H1 (cell line): ENCODE measurements around the gene GALNT2. TPM values are rescaled to one million over a fixed set of nuclear protein-coding genes. Genes with fewer than 3 reads are reported as not detected.

ENCODE experiments used
- CTCF ChIA-PET: fragments of 300-600 bp; sonication (Branson Sonifier 250); formaldehyde crosslinking; loops from one replicate; lab custom pipeline; 2021; ENCODE audit not compliant: partially characterized antibody; lab: Charles Lee
- POLR2A ChIA-PET: fragments of 300-600 bp; sonication (Branson Sonifier 250); formaldehyde crosslinking; loops from one replicate; lab custom pipeline; 2021; ENCODE audit warnings: inconsistent platforms; ENCODE audit not compliant: partially characterized antibody; lab: Charles Lee
- DNase-seq, 2 experiments: peaks; one replicate each; pipeline versions ENCODE4 v3.0.0 to v3.0.0-alpha.2; 2010 to 2022; ENCODE audit warnings: low spot score in 2 of 2, low read depth in 1 of 2, mixed read lengths in 1 of 2
- FAIRE-seq: peaks from 2 replicates; lab custom pipeline; 2011; peaks lifted over from hg19 to GRCh38; lab: Jason Lieb, UNC
- H2AFZ ChIP-seq: 2 replicates; pipeline ENCODE4 v1.8.1; 2012; ENCODE audit warnings: low read length, inconsistent platforms
- H2AK5ac ChIP-seq: 2 replicates; pipeline ENCODE4 v1.6.1; 2013; ENCODE audit warnings: low read depth, low read length
- H2BK120ac ChIP-seq: replicated peaks from 2 replicates; pipeline ENCODE3; 2013; ENCODE audit warnings: low read depth, low read length, inconsistent platforms
- H2BK12ac ChIP-seq: 2 replicates; pipeline ENCODE4 v1.6.1; 2013; ENCODE audit warnings: low read depth, low read length
- H2BK15ac ChIP-seq: 2 replicates; pipeline ENCODE4 v1.6.1; 2013; ENCODE audit warnings: low read length
- H2BK20ac ChIP-seq: 2 replicates; pipeline ENCODE4 v1.6.1; 2013; ENCODE audit warnings: low read length
- H2BK5ac ChIP-seq: 2 replicates; pipeline ENCODE4 v1.6.1; 2013; ENCODE audit warnings: low read depth, low read length
- H3K14ac ChIP-seq: 2 replicates; pipeline ENCODE4 v1.6.1; 2013; ENCODE audit warnings: inconsistent platforms; ENCODE audit not compliant: insufficient read length
- H3K18ac ChIP-seq: 2 replicates; pipeline ENCODE4 v1.6.1; 2013; ENCODE audit warnings: low read length; ENCODE audit errors: extremely low read depth
- H3K23ac ChIP-seq: 2 replicates; pipeline ENCODE4 v1.6.1; 2013; ENCODE audit warnings: inconsistent platforms; ENCODE audit not compliant: insufficient read length
- H3K23me2 ChIP-seq: 2 replicates; pipeline ENCODE4 v1.6.1; 2013; ENCODE audit warnings: low read depth, low read length
- H3K27ac ChIP-seq: 2 replicates; pipeline ENCODE4 v1.6.1; 2011; ENCODE audit warnings: low read depth, low read length, inconsistent platforms
- H3K27me3 ChIP-seq, 4 experiments: replicated peaks in 1 of 4; 1 replicate in 1 of 4; 2 replicates in 3 of 4; pipeline versions ENCODE4 v1.6.1 to v1.8.1; 2011 to 2013; ENCODE audit warnings: low read length in 3 of 4, mild to moderate bottlenecking in 3 of 4, inconsistent platforms in 2 of 4, mixed read lengths in 2 of 4, moderate library complexity in 1 of 4; ENCODE audit not compliant: control insufficient read depth in 3 of 4, insufficient read depth in 3 of 4; ENCODE audit errors: extremely low read depth in 1 of 4
- H3K36me3 ChIP-seq, 4 experiments: 2 replicates each; pipeline versions ENCODE4 v1.6.1 to v1.8.1; 2011 to 2013; ENCODE audit warnings: mild to moderate bottlenecking in 4 of 4, low read length in 3 of 4, moderate library complexity in 2 of 4, control low read depth in 1 of 4, inconsistent platforms in 1 of 4; ENCODE audit not compliant: insufficient read depth in 4 of 4, control insufficient read depth in 2 of 4
- H3K4ac ChIP-seq: replicated peaks from 2 replicates; pipeline ENCODE3; 2013; ENCODE audit warnings: low read length, low read depth, mixed read lengths, inconsistent platforms; ENCODE audit not compliant: insufficient read length
- H3K4me1 ChIP-seq, 4 experiments: replicated peaks in 1 of 4; 1 replicate in 1 of 4; 2 replicates in 3 of 4; pipeline versions ENCODE4 v1.6.1 to v1.8.1; 2011 to 2013; ENCODE audit warnings: low read length in 3 of 4, inconsistent platforms in 2 of 4, mixed read lengths in 1 of 4; ENCODE audit not compliant: insufficient read depth in 4 of 4, control insufficient read depth in 3 of 4
- H3K4me2 ChIP-seq, 2 experiments: 2 replicates each; pipeline versions ENCODE4 v1.6.1 to v1.8.1; 2011 to 2013; ENCODE audit warnings: low read depth in 2 of 2, low read length in 2 of 2, control low read depth in 1 of 2, inconsistent platforms in 1 of 2, mild to moderate bottlenecking in 1 of 2; ENCODE audit not compliant: insufficient read depth in 1 of 2
- H3K4me3 ChIP-seq, 4 experiments: fragments of 200-600, 300-600 bp in 1 of 4; sonication (generic), shearing (Covaris generic), sonication (Bioruptor Twin) in 1 of 4; 2 replicates each; pipeline versions ENCODE4 v1.5.1 to v1.8.1; 2011 to 2016; ENCODE audit warnings: low read length in 4 of 4, low read depth in 3 of 4, control low read depth in 2 of 4, inconsistent platforms in 2 of 4, mild to moderate bottlenecking in 2 of 4, mixed read lengths in 1 of 4, moderate library complexity in 1 of 4; ENCODE audit not compliant: insufficient read depth in 2 of 4; ENCODE audit errors: extremely low read depth in 1 of 4
- H3K56ac ChIP-seq: replicated peaks from 2 replicates; pipeline ENCODE3; 2013; ENCODE audit warnings: low read depth, mild to moderate bottlenecking, mixed read lengths, low read length, inconsistent platforms; ENCODE audit not compliant: insufficient read length
- H3K79me1 ChIP-seq: 2 replicates; pipeline ENCODE4 v1.6.1; 2013; ENCODE audit warnings: low read depth, low read length, control low read depth
- H3K79me2 ChIP-seq, 2 experiments: 2 replicates each; pipeline versions ENCODE4 v1.6.1 to v1.8.1; 2012 to 2013; ENCODE audit warnings: low read length in 2 of 2, mild to moderate bottlenecking in 2 of 2, inconsistent platforms in 1 of 2; ENCODE audit not compliant: insufficient read depth in 2 of 2, control insufficient read depth in 1 of 2
- H3K9ac ChIP-seq, 4 experiments: replicated peaks in 1 of 4; 1 replicate in 1 of 4; 2 replicates in 3 of 4; pipeline versions ENCODE4 v1.6.1 to v1.8.1; 2011 to 2013; ENCODE audit warnings: low read depth in 3 of 4, low read length in 3 of 4, control low read depth in 2 of 4, mild to moderate bottlenecking in 2 of 4, moderate library complexity in 2 of 4, inconsistent platforms in 1 of 4; ENCODE audit errors: extremely low read depth in 1 of 4
- H3K9me3 ChIP-seq, 2 experiments: 2 replicates each; pipeline versions ENCODE4 v1.6.1 to v1.8.1; 2012 to 2013; ENCODE audit warnings: mild to moderate bottlenecking in 2 of 2, moderate library complexity in 2 of 2, control low read depth in 1 of 2, inconsistent platforms in 1 of 2, low read depth in 1 of 2, low read length in 1 of 2, mixed read lengths in 1 of 2; ENCODE audit not compliant: insufficient read depth in 2 of 2
- H4K20me1 ChIP-seq, 2 experiments: replicated peaks in 1 of 2; 2 replicates each; pipeline versions ENCODE3 to v1.8.1; 2011 to 2013; ENCODE audit warnings: inconsistent platforms in 2 of 2, low read length in 2 of 2, mild to moderate bottlenecking in 1 of 2; ENCODE audit not compliant: insufficient read depth in 2 of 2, control insufficient read depth in 1 of 2
- H4K5ac ChIP-seq: 2 replicates; pipeline ENCODE4 v1.6.1; 2013; ENCODE audit warnings: low read length, low read depth, mixed read lengths, inconsistent platforms; ENCODE audit not compliant: insufficient read length
- H4K8ac ChIP-seq: 2 replicates; pipeline ENCODE4 v1.8.0; 2013; ENCODE audit warnings: mild to moderate bottlenecking, moderate library complexity, low read length, inconsistent platforms; ENCODE audit not compliant: insufficient read depth; ENCODE audit errors: extremely low read depth
- H4K91ac ChIP-seq: replicated peaks from 2 replicates; pipeline ENCODE3; 2013; ENCODE audit warnings: low read length, mixed read lengths, inconsistent platforms; ENCODE audit not compliant: insufficient read length
- CHD2 ChIP-seq: IDR thresholded peaks from 2 replicates; pipeline ENCODE4 v1.6.1; 2012; ENCODE audit warnings: low read length, improper control_type of control experiment
- EGR1 ChIP-seq: IDR thresholded peaks from 2 replicates; pipeline ENCODE4 v1.6.1; 2011; ENCODE audit warnings: low read depth, low read length, borderline replicate concordance
- KDM1A ChIP-seq: fragments of 200-600, 300-600 bp; sonication (generic); IDR thresholded peaks from 2 replicates; pipeline ENCODE4 v1.7.1; 2016; ENCODE audit warnings: mild to moderate bottlenecking, low read length, borderline replicate concordance
- POLR2A ChIP-seq, 2 experiments: IDR thresholded peaks; 1 replicate in 1 of 2; 2 replicates in 1 of 2; pipeline ENCODE4 v1.6.1; 2011; ENCODE audit warnings: low read depth in 2 of 2, low read length in 2 of 2, mild to moderate bottlenecking in 2 of 2; ENCODE audit errors: control extremely low read depth in 1 of 2
- SIX5 ChIP-seq: IDR thresholded peaks from 2 replicates; pipeline ENCODE4 v1.6.1; 2011; ENCODE audit warnings: mild to moderate bottlenecking, low read depth, low read length
- SP4 ChIP-seq: IDR thresholded peaks from 2 replicates; pipeline ENCODE4 v1.6.1; 2012; ENCODE audit warnings: low read length, inconsistent platforms
- WGBS, 2 experiments: shearing (Covaris generic) in 1 of 2; methylation state at CpG; one replicate each; pipeline versions ENCODE4 v1.1.6 to v1.1.7; 2013 to 2015; ENCODE audit warnings: low lambda C conversion rate in 2 of 2, mixed read lengths in 2 of 2, inconsistent platforms in 1 of 2, low coverage in 1 of 2, missing lambda C conversion rate in 1 of 2; ENCODE audit not compliant: insufficient replicate concordance in 2 of 2, insufficient coverage in 1 of 2, insufficient read length in 1 of 2; ENCODE audit errors: extremely low coverage in 1 of 2, missing lambda C conversion rate in 1 of 2; 5-methylcytosine and 5-hydroxymethylcytosine counted together
- polyA plus RNA-seq, 7 experiments: library from polyadenylated mRNA; depleted of rRNA in 3 of 7; stranded (reverse) in 5 of 7; unstranded in 2 of 7; fragments of >200 nt in 5 of 7; fragments of 200-250 nt in 2 of 7; gene quantifications; 1 replicate in 5 of 7; 2 replicates in 1 of 7; 4 replicates in 1 of 7; pipeline versions ENCODE4 v1.2.1 to v1.2.3, GENCODE V29; 2011 to 2013; ENCODE audit warnings: missing spikeins in 2 of 7, mixed read lengths in 2 of 7
- total RNA-seq: library from RNA; stranded (reverse); fragmentation: NEBNext Ultra II Directional; extraction: Animal tissue kit (Norgen Biotek cat#: 25700); gene quantifications from 2 replicates; pipeline ENCODE4 v1.2.1, GENCODE V29; 2021

Gene GALNT2
- total and polyA plus RNA-seq, 2 of the 8 experiments (the other 6 are each of a cell fraction or from before 2014, with no cell fraction given), result 34.5 to 75.3 TPM

DNA sequence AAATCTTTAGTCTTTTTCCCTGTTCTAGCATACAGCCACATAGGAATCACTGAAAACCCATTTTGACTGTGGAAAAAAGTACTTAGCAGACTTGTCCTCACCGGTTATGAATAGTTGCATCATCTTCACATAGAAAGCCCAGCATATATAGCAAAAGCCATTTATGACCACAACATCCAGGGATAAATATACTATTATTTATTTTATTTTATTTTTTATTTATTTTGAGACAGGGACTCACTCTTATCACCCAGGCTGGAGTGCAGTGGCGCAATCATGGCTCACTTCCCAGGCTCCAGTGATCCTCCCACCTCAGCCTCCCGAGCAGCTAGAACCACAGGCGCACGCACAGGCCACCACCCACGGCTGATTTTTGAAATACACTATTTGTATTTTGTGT is 175.3 kb downstream of the GALNT2 start:
- ChIA-PET POLR2A (no interaction called here), CTCF (interaction anchor here (1.2 kb wide), 1 partner anchor 22 kb away, joined by 4 read pairs; no protein-coding TSS in a partner anchor)
- DNase-seq, result peak in 1 of 2 experiments; percentile 24
- no peak for TF ChIP-seq CHD2
- TF ChIP-seq EGR1, result no peak
- TF ChIP-seq SIX5, result no peak
- no peak for TF ChIP-seq SP4
- TF ChIP-seq POLR2A (IDR thresholded peaks at IDR 0.05; ENCODE audit: control extremely low read depth in 1 of 2, low read depth in 2 of 2, low read length in 2 of 2), result no peak
- TF ChIP-seq KDM1A, result no peak
- Histone ChIP-seq H2BK15ac (no peak overlapping the region), H3K4me1 (peaks cover 0 to 5% (median 0%) of the 10 kb centered on the region in 4 experiments; a peak in 1 of 7 replicates), H3K23me2 (no peaks in the 10 kb centered on the region), H3K79me1 (no peaks in the 10 kb centered on the region; the same call in 1 of the 2 replicates), H3K56ac (no peak overlapping the region), H3K4me2 (no peak overlapping the region), H3K23ac (no peak overlapping the region), H2BK20ac (no peak overlapping the region), H3K79me2 (no peaks in the 10 kb centered on the region), H4K8ac (no peak overlapping the region), H3K27me3 (no peaks in the 10 kb centered on the region), H3K4me3 (no peak overlapping the region), H2BK5ac (no peak overlapping the region), H4K5ac (no peak overlapping the region), H4K91ac (no peak overlapping the region), H3K14ac (no peak overlapping the region), H3K9ac (no peak overlapping the region), H4K20me1 (no peaks in the 10 kb centered on the region), H3K9me3 (no peaks in the 10 kb centered on the region), H2BK12ac (no peak overlapping the region), H2AFZ (no peak overlapping the region), H3K4ac (no peak overlapping the region), H3K18ac (no peak overlapping the region), H2BK120ac (no peak overlapping the region), H3K27ac (no peak overlapping the region), H3K36me3 (peaks cover 0 to 5% (median 0%) of the 10 kb centered on the region in 4 experiments; a peak in 1 of 8 replicates), H2AK5ac (no peak overlapping the region)
- WGBS, 2 experiments, result 95% methylated on average over 6 of the region's 6 CpGs; no CpG with 5 or more reads in 1 of the 2 experiments
- no peak for FAIRE-seq
